Nephron progenitor cell (in vitro differentiated cells): ENCODE data around the gene USP3.

Experiments
- DNase-seq: peaks from one replicate; pipeline ENCODE4 v3.0.0; 2021
- H3K27ac Mint-ChIP-seq: 2 replicates; pipeline ENCODE4 v1.8.0; 2021; ENCODE audit warnings: mild to moderate bottlenecking, moderate library complexity, mixed read lengths
- H3K27me3 Mint-ChIP-seq: 2 replicates; pipeline ENCODE4 v1.8.0; 2021; ENCODE audit warnings: mild to moderate bottlenecking, low read depth, mixed read lengths; ENCODE audit not compliant: poor library complexity
- H3K36me3 Mint-ChIP-seq: 2 replicates; pipeline ENCODE4 v1.8.0; 2021; ENCODE audit warnings: low read depth, mixed read lengths
- H3K4me1 Mint-ChIP-seq: 2 replicates; pipeline ENCODE4 v1.8.0; 2021; ENCODE audit warnings: mixed read lengths
- H3K4me3 Mint-ChIP-seq: 2 replicates; pipeline ENCODE4 v1.8.0; 2021; ENCODE audit warnings: mild to moderate bottlenecking, moderate library complexity, mixed read lengths
- H3K9me3 Mint-ChIP-seq: 2 replicates; pipeline ENCODE4 v1.8.0; 2021; ENCODE audit warnings: mild to moderate bottlenecking, moderate library complexity, mixed read lengths
- TF ChIP-seq, protein P1 (sequence below): fragments of 200-600 bp; sonication (generic); IDR thresholded peaks from 2 replicates; pipeline ENCODE4 v1.5.0; 2021; ENCODE audit warnings: antibody characterized with exemption

Gene USP3

DNA sequence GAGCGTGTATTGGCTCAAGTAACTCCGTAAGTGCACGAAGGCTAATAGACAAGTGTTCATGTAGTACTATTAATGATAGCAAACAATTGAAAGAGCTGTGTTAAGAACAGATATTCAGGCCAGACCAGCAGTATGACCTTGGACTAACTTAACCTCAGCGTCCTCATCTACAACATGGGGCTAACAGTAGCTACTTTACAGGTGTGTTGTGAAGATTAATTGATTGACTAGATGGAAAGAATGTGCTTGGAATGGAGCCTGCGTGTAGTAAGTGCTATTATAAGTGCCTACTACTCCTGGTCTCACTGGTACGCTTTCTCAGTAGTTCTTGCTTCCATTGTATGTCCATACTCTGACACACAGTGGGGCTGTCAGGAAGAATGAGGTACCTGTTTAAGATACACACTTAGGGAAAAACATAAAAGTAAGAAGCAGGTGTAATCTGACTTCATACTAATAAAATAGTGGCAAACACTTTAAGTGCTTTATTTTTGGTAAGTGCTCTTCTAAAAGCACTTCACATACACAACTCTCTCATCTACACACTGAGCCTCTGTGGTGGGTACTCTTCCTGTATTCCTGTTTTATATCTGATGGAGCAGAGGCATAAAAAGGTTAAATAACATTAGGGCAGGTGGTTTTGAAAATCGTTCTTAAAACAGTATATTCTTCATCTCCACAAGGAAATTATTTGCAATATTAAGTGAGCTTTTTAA is 68.5 kb downstream of the USP3 start:
- no peaks in the 10 kb centered on the region for H3K27me3 Mint-ChIP-seq
- H3K4me1 Mint-ChIP-seq, result peaks cover 9% of the 10 kb centered on the region

DNA sequence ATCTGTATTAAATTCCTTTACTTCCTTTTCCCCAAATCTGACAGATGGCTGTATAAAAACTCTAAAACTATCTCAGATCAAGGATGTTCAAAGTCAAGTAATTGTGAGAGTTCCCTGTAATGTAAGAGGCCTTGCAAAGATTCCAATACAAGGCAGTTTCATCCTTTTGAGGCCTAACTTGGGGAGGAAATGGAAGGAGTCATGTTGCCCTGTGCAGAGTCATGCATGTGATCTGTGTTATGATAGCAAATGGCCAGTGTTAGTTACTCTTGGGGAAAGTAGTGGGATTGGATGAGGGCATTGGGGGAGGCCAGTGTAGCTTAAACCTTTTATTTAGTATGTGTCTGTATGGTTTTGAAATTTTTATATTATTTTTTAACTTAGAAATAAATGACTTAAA is 69.1 kb downstream of the USP3 start:
- no peak overlapping the region for H3K27ac Mint-ChIP-seq
- H3K4me3 Mint-ChIP-seq, result no peak overlapping the region
- DNase-seq, result no peak
- H3K36me3 Mint-ChIP-seq, result peaks cover 54% of the 10 kb centered on the region
- H3K27me3 Mint-ChIP-seq, result no peaks in the 10 kb centered on the region
- TF ChIP-seq, protein P1, sequence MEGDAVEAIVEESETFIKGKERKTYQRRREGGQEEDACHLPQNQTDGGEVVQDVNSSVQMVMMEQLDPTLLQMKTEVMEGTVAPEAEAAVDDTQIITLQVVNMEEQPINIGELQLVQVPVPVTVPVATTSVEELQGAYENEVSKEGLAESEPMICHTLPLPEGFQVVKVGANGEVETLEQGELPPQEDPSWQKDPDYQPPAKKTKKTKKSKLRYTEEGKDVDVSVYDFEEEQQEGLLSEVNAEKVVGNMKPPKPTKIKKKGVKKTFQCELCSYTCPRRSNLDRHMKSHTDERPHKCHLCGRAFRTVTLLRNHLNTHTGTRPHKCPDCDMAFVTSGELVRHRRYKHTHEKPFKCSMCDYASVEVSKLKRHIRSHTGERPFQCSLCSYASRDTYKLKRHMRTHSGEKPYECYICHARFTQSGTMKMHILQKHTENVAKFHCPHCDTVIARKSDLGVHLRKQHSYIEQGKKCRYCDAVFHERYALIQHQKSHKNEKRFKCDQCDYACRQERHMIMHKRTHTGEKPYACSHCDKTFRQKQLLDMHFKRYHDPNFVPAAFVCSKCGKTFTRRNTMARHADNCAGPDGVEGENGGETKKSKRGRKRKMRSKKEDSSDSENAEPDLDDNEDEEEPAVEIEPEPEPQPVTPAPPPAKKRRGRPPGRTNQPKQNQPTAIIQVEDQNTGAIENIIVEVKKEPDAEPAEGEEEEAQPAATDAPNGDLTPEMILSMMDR, result no peak
- peaks cover 9% of the 10 kb centered on the region for H3K4me1 Mint-ChIP-seq
- no peaks in the 10 kb centered on the region for H3K9me3 Mint-ChIP-seq

More for the DNA sequence above, 68.5 kb downstream of the USP3 start:
- no peaks in the 10 kb centered on the region for H3K9me3 Mint-ChIP-seq
- DNase-seq, result no peak
- H3K36me3 Mint-ChIP-seq, result peaks cover 60% of the 10 kb centered on the region
- TF ChIP-seq, protein P1, result no peak
- no peak overlapping the region for H3K27ac Mint-ChIP-seq
- no peak overlapping the region for H3K4me3 Mint-ChIP-seq

DNA sequence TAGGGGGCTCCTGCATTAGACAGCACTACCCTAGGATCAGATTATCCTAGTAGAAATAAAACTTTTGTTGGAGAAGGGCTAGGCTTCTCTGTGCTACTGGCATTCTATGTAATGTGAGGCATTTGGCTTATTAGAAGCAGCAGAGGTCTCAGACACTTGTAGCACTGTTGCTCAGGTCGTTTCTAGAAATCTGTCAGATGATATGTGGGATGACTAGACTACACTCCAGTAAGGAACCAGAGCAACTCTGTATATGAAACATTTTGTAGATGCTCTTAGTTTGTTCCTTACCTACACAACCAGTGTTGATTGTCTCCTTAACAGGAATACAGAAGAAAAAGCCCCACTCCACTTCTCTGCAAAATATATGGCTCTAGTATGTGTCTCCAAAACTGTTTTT is 70.9 kb downstream of the USP3 start:
- TF ChIP-seq, protein P1, result no peak
- Mint-ChIP-seq H3K27me3 (no peaks in the 10 kb centered on the region), H3K36me3 (peaks cover 52% of the 10 kb centered on the region), H3K9me3 (no peaks in the 10 kb centered on the region), H3K4me3 (no peak overlapping the region), H3K27ac (no peak overlapping the region), H3K4me1 (peaks cover 9% of the 10 kb centered on the region)
- no peak for DNase-seq

DNA sequence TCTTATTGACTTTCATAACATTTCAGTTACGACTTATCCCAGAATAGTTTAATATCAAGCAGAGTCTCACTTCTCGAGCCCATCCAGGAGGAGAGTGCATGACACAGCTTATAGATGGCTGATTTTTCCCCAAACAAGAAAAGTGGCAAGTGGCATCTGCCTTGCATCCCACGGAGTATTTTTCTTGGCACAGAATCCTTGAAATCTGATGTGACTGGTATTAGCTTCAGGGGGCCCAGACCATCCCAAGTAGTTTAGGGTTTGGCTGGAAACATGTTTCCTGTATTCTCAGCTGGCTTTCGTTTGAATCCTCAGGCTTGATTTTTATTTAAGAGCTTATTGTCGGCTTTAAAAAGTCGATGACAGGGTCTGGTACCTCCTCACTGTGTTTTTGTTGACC is 72.0 kb downstream of the USP3 start:
- H3K27ac Mint-ChIP-seq, result no peak overlapping the region
- H3K4me3 Mint-ChIP-seq, result no peak overlapping the region
- peaks cover 9% of the 10 kb centered on the region for H3K4me1 Mint-ChIP-seq
- no peak for DNase-seq
- no peaks in the 10 kb centered on the region for H3K27me3 Mint-ChIP-seq
- peaks cover 60% of the 10 kb centered on the region for H3K36me3 Mint-ChIP-seq
- no peaks in the 10 kb centered on the region for H3K9me3 Mint-ChIP-seq
- TF ChIP-seq, protein P1, result no peak

DNA sequence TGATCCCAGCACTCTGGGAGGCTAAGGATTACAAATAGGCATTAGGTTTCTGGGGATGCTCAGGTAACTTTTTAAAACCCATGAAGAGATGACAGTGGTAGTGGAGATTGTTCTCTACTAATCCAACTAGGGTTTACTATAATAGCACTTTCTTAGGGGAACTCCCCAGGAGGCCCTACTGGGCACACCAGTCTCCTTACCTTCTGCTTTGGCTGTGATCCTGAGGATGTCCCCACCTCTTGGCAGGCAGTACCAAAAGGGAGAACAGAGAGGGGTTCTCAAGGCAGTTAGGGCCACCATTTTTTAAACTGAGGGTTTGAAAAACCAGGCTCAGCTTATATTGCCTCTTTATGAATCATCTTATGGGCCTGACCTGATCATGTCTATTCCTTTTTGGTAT is 77.8 kb downstream of the USP3 start:
- TF ChIP-seq, protein P1, result no peak
- Mint-ChIP-seq H3K4me1 (no peaks in the 10 kb centered on the region), H3K9me3 (peaks cover 35% of the 10 kb centered on the region), H3K4me3 (no peak overlapping the region), H3K27ac (peak overlapping the region; percentile 4), H3K27me3 (no peaks in the 10 kb centered on the region), H3K36me3 (peaks cover 77% of the 10 kb centered on the region)
- no peak for DNase-seq
